Retina (tissue), 1 donor: ENCODE measurements around the gene FAM219A.
"Not testable (repeated sequence)": the region's sequence is repeated elsewhere in the genome, so short reads cannot be mapped to it uniquely, and the experiment has no call there.

Experiments
- DNase-seq: peaks from one replicate; pipeline ENCODE4 v3.0.0-alpha.2; 2016

FAM219A gene

GRCh38 chr9:34374905-34375552 is 83.3 kb downstream of the FAM219A start:
- no peak for DNase-seq

DNA sequence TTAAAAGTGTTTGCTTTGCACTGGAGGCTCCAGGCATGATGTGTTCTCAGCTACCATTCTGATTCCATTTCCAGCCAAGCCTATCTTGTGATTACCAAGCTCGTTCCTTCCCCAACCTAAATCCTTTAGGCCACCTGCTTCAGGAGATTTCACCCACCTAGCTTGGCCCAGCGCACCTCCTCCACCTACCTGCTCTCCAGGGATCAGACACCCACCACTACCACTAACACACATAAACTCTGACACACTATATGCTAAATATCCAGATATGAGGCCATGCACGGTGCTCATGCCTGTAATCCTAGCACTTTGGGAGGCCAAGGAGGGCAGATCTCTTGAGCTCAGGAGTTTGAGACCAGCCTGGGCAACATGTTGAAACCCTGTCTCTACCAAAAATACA is 84.0 kb downstream of the FAM219A start:
- no peak for DNase-seq

GRCh38 chr9:34373749-34374148 is 84.6 kb downstream of the FAM219A start:
- no peak for DNase-seq

DNA sequence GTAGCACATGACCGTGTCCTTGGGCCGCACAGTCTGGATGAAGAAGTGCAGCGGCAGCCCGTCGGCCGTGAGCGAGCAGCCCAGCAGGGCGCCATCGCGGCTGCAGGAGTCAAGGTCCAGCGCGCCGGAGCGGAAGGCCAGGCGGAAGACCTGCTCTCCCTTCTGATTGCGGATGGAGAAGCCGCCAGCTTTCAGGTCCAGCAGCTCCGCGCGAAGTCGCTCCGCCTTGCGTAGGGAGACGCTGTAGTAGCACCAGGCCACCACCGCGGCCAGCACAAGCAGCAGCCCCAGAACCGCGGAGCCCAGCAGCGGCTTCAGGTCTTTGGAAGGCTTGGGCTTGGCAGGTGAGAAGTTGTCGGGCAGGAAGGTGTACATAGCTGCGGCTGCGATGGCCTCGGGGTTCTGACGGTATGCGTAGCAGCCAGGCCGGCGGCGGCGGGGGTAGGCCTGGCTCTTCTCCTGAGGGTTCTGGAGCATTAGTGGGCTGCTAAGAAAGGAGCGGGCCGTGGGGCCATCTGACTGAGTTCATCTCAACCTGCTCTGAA is 85.8 kb downstream of the FAM219A start:
- peak; percentile 83 for DNase-seq

DNA sequence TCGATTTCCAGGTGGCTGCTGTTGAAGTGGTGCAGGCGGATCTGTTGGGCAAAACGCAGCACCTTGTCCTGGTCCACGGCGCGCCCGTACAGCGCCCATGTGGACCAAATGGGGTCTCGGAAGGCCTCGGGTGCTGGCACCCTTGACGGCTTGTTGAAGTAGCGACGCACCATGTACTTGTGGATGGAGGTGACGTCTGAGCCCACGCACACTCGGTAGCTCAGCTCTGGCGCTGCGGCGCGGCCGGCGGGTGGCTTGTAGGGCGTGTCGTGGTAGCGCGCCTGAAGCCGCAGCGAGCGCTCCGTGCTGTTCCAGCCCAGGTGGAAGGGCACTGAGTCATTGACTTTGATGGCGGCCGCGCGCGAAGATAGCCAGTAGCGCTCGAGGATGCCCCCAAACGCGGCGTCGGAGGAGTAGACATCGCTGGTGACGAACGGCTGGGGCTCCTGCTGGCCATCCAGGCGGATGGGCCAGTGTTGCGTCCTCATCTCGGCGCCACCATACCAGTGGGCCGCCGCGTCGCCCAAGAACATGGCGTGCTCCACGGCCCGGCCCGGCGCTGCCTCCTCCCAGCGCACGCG is 86.4 kb downstream of the FAM219A start:
- DNase-seq: peak; percentile 17

- peak; percentile 75 for DNase-seq
Measured at GRCh38 chr9:34370970-34371880, 87.1 kb downstream of the FAM219A start.

GRCh38 chr9:34370335-34370969 is 87.9 kb downstream of the FAM219A start:
- DNase-seq: no peak

GRCh38 chr9:34369636-34370035 is 88.7 kb downstream of the FAM219A start:
- no peak for DNase-seq

GRCh38 chr9:34368796-34369195 is 89.6 kb downstream of the FAM219A start:
- DNase-seq: not testable (repeated sequence)

GRCh38 chr9:34367751-34368410 is 90.5 kb downstream of the FAM219A start:
- not testable (repeated sequence) for DNase-seq

GRCh38 chr9:34366365-34366764 is 92.0 kb downstream of the FAM219A start:
- DNase-seq: no peak

DNA sequence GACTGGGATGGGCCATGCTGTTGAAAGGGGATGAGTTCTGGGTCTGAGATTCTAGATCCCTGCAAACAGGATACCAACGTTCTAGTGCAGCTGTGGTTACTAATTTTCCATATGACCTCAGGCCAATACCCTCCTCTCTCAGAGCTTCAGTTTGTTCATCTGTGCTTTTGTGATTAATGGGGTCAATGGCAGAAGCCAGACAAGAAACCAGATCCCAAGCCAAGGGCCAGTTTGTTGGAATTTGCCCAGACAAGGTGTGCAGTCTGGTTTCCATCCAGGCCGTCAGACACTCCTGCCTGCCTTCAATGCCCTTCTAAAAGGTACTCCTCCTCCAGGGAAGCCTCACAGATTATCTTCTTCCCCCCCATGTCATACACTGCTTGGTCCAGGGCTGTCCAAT is 93.1 kb downstream of the FAM219A start:
- no peak for DNase-seq

GRCh38 chr9:34363619-34364351 is 94.6 kb downstream of the FAM219A start:
- peak; percentile 58 for DNase-seq

DNA sequence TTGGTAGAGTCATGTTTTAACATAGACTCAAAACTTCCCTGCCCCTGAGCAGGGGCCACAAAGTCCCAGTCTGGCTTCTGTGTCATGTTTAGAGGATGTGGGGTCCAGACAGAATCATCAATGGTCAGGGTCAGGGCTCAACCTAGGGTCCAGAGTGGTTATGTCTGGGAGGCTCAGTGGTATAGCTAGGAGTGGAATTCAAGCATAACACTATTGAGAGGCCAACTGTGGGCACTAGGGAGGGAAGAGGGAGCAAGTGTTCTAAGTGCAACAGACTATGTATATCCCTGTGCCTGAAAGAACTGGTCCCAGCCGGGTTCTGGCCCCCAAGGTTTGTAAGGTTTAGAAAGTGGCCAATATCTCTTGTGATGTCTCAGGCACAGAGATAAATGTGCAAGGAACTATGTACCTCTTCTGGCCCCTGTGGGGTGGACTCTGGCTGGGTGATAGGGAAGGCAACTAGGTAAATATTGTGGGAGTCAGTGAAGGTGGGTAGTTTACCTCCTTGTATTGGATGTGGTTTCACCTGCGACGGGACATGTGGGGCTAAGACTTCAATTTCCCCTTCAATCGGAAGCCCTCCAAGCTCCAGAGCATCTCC is 95.7 kb downstream of the FAM219A start:
- no peak for DNase-seq

GRCh38 chr9:34352957-34353356 is 105.4 kb downstream of the FAM219A start:
- not testable (repeated sequence) for DNase-seq

DNA sequence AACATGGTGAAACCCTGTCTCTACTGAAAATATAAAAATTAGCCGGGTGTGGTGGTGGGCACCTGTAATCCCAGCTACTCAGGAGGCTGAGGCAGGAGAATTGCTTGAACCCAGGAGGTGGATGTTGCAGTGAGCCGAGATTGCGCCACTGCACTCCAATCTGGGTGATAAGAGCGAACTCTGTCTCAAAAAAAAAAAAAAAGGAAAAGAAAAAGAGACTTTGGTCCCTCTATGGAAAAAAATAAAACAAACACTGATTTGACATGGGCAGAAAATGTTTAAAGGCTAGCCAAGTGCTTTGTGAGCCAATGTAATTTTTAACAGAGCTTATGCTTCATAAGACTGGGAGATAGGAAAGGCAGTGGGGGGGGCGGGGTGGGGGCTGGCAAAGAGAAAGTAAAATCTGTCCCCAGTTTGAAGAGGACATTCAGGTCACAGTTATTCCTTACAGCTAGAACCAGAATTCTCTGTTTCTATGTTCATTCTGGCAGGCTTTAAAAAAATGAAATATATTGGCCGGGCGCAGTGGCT is 106.2 kb downstream of the FAM219A start:
- DNase-seq: not testable (repeated sequence)

GRCh38 chr9:34349324-34349723 is 109.0 kb downstream of the FAM219A start:
- no peak for DNase-seq
